Smooth muscle cell (in vitro differentiated cells): ENCODE data around the gene CLDND2. TPM values are rescaled to one million over a fixed set of nuclear protein-coding genes. Genes with fewer than 3 reads are reported as not detected.

Source experiments
- DNase-seq: peaks from one replicate; lab custom pipeline; 2025; ENCODE audit not compliant: unreplicated experiment; lab: John Stamatoyannopoulos, UW
- H2AFZ ChIP-seq: fragments of 200-600 bp; sonication (generic); 2 replicates; pipeline ENCODE4 v1.6.0; 2016; ENCODE audit warnings: antibody characterized with exemption, low read depth, mild to moderate bottlenecking
- H3F3A ChIP-seq: fragments of 200-600 bp; sonication (generic); 2 replicates; pipeline ENCODE4 v1.6.0; 2017; ENCODE audit warnings: antibody characterized with exemption, low read depth
- H3K27ac ChIP-seq: fragments of 200-600 bp; sonication (generic); 2 replicates; pipeline ENCODE4 v1.5.1; 2016; ENCODE audit warnings: low read depth, mild to moderate bottlenecking
- H3K27me3 ChIP-seq: fragments of 200-600 bp; sonication (generic); 2 replicates; pipeline ENCODE4 v1.6.1; 2016; ENCODE audit warnings: low read depth, mild to moderate bottlenecking
- H3K36me3 ChIP-seq: fragments of 200-600 bp; sonication (generic); 2 replicates; pipeline ENCODE4 v1.5.1; 2016; ENCODE audit warnings: low read depth
- H3K4me1 ChIP-seq: fragments of 200-600 bp; sonication (generic); 2 replicates; pipeline ENCODE4 v1.5.1; 2016; ENCODE audit warnings: low read depth
- H3K4me2 ChIP-seq: fragments of 200-600 bp; sonication (generic); 2 replicates; pipeline ENCODE4 v1.6.0; 2016; ENCODE audit warnings: mild to moderate bottlenecking
- H3K4me3 ChIP-seq: fragments of 200-600 bp; sonication (generic); 2 replicates; pipeline ENCODE4 v1.5.1; 2016; ENCODE audit warnings: mild to moderate bottlenecking
- H3K79me2 ChIP-seq: fragments of 200-600 bp; sonication (generic); 2 replicates; pipeline ENCODE4 v1.6.0; 2016; ENCODE audit warnings: low read depth, mild to moderate bottlenecking
- H3K9ac ChIP-seq: fragments of 200-600 bp; sonication (generic); 2 replicates; pipeline ENCODE4 v1.6.0; 2016; ENCODE audit warnings: low read depth
- H3K9me3 ChIP-seq: fragments of 200-600 bp; sonication (generic); replicated peaks from 2 replicates; pipeline ENCODE4 v1.5.1; 2016; ENCODE audit warnings: low read depth
- H4K20me1 ChIP-seq: fragments of 200-600 bp; sonication (generic); 2 replicates; pipeline ENCODE4 v1.6.0; 2016; ENCODE audit warnings: low read depth
- CTCF ChIP-seq: fragments of 200-600 bp; sonication (generic); IDR thresholded peaks from 2 replicates; pipeline ENCODE4 v1.5.1; 2017; ENCODE audit warnings: borderline replicate concordance, mild to moderate bottlenecking, antibody characterized with exemption; ENCODE audit not compliant: insufficient read depth, poor library complexity, severe bottlenecking
- WGBS: methylation state at CpG from one replicate; pipeline ENCODE4 v1.1.7; 2016; ENCODE audit warnings: low lambda C conversion rate; 5-methylcytosine and 5-hydroxymethylcytosine counted together
- polyA plus RNA-seq: library from polyadenylated mRNA; unstranded; fragments of >200 nt; fragmentation: Nextera tagmentation; extraction: Ambion mirVana; gene quantifications from 2 replicates; pipeline ENCODE4 v1.2.1, GENCODE V29; 2016
- total RNA-seq: library from RNA; depleted of rRNA; stranded (reverse); fragments of >200 nt; gene quantifications from 2 replicates; pipeline ENCODE4 v1.2.3, GENCODE V29; 2014

The CLDND2 gene
- total and polyA plus RNA-seq, 2 experiments from 2014 or later: 1.4 TPM; not detected in 1

- no peaks in the 10 kb centered on the region for H3K9me3 ChIP-seq
- no peaks in the 10 kb centered on the region for H3K27me3 ChIP-seq
- H3K9ac ChIP-seq: no peak overlapping the region
- no peak overlapping the region for H3K27ac ChIP-seq
- no peak overlapping the region for H3K4me2 ChIP-seq
- no peaks in the 10 kb centered on the region for H3K36me3 ChIP-seq
- H2AFZ ChIP-seq: peak overlapping the region; percentile 69
- TF ChIP-seq CTCF: no peak
- no peaks in the 10 kb centered on the region for H4K20me1 ChIP-seq
- 90% methylated on average over 5 of the region's 8 CpGs for WGBS
- H3K79me2 ChIP-seq: no peaks in the 10 kb centered on the region
- H3K4me3 ChIP-seq: no peak overlapping the region
- no peak for DNase-seq
- H3F3A ChIP-seq: no peaks in the 10 kb centered on the region
- peaks cover 21% of the 10 kb centered on the region for H3K4me1 ChIP-seq
Observed at GRCh38 chr19:51391073-51391611, 22.3 kb upstream of the CLDND2 start.

GRCh38 chr19:51389143-51389542 lies 20.3 kb upstream of the CLDND2 start:
- Histone ChIP-seq H3K9ac (no peak overlapping the region), H3K27ac (no peak overlapping the region), H3K36me3 (no peaks in the 10 kb centered on the region), H4K20me1 (no peaks in the 10 kb centered on the region), H3K27me3 (no peaks in the 10 kb centered on the region), H3K79me2 (no peaks in the 10 kb centered on the region), H3K4me1 (peaks cover 12% of the 10 kb centered on the region), H2AFZ (no peak overlapping the region), H3K4me2 (no peak overlapping the region), H3K4me3 (no peak overlapping the region), H3F3A (no peaks in the 10 kb centered on the region), H3K9me3 (no peaks in the 10 kb centered on the region)
- no peak for DNase-seq
- TF ChIP-seq CTCF: no peak
- 95% methylated on average over 12 of the region's 14 CpGs for WGBS

DNA sequence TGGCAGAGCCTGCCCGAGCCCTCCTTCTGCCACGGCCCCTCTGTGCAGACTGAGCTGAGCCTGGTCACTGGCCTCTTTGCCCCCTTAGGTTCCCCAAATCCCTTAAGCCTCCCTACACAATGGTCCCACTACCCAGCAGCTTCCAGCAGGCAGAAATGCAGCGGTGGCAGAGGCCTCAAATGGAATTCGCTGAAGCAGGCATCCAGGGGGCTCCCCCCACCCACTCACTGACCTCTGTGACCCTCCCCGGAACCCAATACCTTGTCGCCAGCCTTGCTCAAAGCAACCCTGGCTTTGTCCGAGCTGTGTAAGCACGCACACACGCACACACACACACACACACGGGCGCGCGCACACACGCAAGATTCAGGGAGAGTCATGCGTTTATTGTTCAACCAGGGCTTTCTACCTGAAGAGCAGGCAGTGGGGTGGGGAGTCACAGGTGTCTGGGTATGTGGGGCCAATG lies 19.2 kb upstream of the CLDND2 start, which contains the start of gene LIM2:
LIM2 (minus strand) TSS at position 51 of the 466 bp plus-strand sequence. CDS start 531 bp downstream, outside the sequence.
- DNase-seq: no peak
- no peaks in the 10 kb centered on the region for H4K20me1 ChIP-seq
- no peak for TF ChIP-seq CTCF
- no peaks in the 10 kb centered on the region for H3F3A ChIP-seq
- peaks cover 12% of the 10 kb centered on the region for H3K4me1 ChIP-seq
- H3K27me3 ChIP-seq: no peaks in the 10 kb centered on the region
- no peak within 1 kb of the TSS for H2AFZ ChIP-seq
- WGBS: 92% methylated on average over 14 of the region's 15 CpGs
- H3K36me3 ChIP-seq: no peaks in the 10 kb centered on the region
- H3K4me2 ChIP-seq: no peak within 1 kb of the TSS
- H3K4me3 ChIP-seq: no peak within 1 kb of the TSS
- H3K79me2 ChIP-seq: no peaks in the 10 kb centered on the region
- H3K27ac ChIP-seq: no peak within 1 kb of the TSS
- no peak within 1 kb of the TSS for H3K9ac ChIP-seq
- no peaks in the 10 kb centered on the region for H3K9me3 ChIP-seq
